ENCODE measurements around the gene EXOC6B.
"Not testable (repeated sequence)": the region's sequence is repeated elsewhere in the genome, so short reads cannot be mapped to it uniquely, and the experiment has no call there.

EXOC6B gene

DNA sequence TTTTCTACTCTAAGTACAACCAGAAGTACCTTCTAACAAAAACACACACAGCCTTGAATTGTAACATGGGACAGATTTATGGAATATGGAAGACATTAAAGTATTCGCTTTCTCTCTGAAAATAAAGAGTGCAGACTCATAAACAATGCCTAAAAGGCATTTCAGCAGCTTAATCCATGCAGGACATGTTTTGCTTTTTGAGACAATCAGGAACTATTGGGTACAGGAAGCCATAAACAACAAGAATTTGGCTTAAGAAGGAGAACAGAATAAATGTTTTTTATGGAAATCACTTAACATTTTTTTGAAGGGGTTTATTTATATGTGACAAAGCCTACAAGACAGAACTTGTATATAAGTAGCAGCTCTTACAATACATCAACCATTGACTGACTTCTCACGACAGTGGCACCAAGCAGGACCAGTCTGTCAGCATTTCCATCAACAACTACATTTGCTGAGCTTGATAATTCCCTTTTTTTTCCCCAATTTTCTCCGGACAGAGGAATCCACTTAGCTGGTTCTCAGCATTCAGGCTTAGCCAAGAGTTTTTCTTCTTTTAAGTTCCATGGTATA lies 140.1 kb downstream of the EXOC6B start:
- Mint-ChIP-seq H3K27me3 (no peaks in the 10 kb centered on the region), H3K4me1 (no peaks in the 10 kb centered on the region), H3K36me3 (no peaks in the 10 kb centered on the region), H3K9me3 (no peaks in the 10 kb centered on the region), H3K27ac (no peak overlapping the region), H3K4me3 (no peak overlapping the region)
- no peak for DNase-seq
- CTCF ChIA-PET, result no interaction called here

DNA sequence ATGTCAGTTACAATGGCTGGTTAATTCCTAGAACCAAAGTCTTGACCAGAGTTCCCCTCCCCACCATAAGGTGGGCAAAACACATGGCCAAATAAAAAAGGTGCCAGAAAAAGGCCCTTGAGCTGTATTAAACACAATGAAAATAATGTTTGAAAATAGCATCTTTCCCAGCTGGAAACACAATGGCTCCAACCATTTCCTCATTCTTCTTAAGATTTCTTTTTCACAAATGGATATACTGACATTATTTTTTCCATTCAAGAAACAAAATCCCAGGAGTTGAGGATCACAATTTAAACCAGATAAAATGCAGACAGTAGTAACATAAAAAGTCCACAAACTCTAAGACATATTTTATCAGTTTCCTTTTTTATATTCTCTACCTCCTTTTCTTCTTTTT lies 143.8 kb downstream of the EXOC6B start:
- Mint-ChIP-seq H3K9me3 (no peaks in the 10 kb centered on the region), H3K27me3 (no peaks in the 10 kb centered on the region), H3K36me3 (no peaks in the 10 kb centered on the region), H3K27ac (no peak overlapping the region), H3K4me1 (no peaks in the 10 kb centered on the region), H3K4me3 (no peak overlapping the region)
- CTCF ChIA-PET, result no interaction called here
- no peak for DNase-seq

DNA sequence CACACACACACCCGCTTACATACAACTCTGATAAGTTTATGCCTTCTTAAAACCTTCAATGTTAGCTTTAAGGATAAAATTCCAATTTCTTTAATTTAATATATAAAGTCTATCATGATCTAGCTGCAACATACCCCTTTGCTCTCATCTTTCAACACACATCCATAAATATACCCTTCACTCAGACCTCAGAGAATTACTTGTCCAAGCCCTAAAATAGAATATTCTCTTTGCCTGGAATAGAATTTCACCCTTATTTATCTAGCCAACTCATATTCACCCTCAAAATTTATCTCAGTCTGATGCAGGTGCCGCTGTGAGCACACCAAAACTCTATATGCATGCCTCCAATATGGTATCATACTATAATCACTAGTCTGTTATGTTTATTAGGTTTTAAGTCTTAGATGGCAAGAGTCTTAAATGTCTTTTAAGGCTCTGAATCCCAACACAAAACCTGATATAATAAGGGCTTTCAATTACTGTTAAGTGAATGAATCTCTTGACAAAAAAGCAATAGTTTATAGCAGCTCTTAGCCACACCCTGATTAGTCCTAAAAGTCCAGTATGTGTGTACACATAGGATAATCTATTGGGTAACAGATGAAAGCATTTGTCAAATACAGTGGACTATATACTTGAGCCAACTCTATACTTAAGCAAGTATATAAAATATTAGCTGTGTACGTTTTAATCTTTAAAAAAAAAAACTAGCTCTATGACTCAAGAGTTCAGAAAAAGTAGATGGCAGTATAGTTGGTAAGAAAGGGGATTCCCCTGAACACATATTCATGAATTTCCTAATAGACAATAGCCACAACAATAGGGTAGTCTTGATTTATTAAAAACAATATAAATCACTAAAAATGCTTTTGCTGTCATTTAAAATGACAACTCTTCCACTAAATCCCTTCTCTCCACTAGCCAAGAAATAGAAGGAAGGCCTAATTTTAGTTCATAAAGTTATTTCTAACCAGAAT lies 144.5 kb downstream of the EXOC6B start:
- Mint-ChIP-seq H3K36me3 (no peaks in the 10 kb centered on the region), H3K9me3 (no peaks in the 10 kb centered on the region)
- CTCF ChIA-PET, result interaction anchor here (0.6 kb wide), 1 partner anchor 391 kb away, joined by 3 read pairs; no protein-coding TSS in a partner anchor

DNA sequence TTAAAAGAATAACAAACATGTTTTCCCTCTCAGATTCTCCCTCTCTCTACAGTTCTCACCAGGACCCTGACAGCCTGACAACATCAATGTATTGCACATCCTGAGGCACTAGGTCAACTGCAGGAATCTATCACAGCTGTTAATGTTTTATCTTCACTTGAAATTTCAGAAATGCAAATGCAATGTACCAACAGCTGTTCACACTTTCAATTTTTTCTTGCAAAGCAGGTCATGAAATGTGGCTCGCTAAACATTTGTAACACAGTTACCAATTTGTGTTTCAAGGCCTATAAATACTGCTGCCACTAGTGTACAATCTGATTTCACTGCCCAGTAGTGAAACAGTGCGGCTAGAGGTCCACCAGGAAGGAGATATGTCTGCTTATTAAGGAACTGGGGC lies 147.8 kb downstream of the EXOC6B start:
- CTCF ChIA-PET, result no interaction called here
- no peak for DNase-seq

More for the DNA sequence above, 144.5 kb downstream of the EXOC6B start:
- H3K27me3 Mint-ChIP-seq, result no peaks in the 10 kb centered on the region
- no peaks in the 10 kb centered on the region for H3K4me1 Mint-ChIP-seq
- no peak overlapping the region for H3K4me3 Mint-ChIP-seq
- no peak for DNase-seq
- H3K27ac Mint-ChIP-seq, result no peak overlapping the region

DNA sequence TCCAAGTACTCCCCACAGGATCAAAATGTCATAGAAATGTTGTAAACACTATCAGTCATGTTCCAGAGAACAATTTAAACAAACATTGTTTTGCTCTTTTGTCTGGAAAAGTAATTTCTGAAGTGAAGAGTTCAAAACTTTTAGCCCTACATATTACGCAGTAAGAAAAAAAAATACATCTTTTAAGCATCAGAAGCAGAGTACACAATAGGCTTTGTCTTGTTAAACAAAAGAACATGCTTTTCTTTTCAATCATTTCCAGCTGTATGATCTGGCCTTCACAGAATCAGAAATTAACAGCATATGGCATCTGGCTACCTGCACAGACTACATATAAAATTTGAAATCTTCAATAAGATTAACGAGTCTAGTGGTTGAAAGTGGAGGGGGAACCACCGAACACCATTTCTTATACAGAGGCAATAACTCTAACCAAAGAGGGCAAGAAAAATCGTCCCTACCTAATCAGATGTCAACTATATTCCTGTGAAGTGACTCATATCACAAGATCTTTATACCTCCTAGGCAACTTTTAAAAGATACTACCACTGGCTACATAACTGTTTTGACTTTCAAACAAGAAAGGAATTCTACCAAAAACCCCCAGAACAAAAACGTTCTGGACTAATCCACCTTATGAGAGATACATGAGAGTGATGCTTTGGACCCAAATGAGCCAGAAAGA lies 149.3 kb downstream of the EXOC6B start:
- H3K4me1 Mint-ChIP-seq, result no peaks in the 10 kb centered on the region
- H3K36me3 Mint-ChIP-seq, result no peaks in the 10 kb centered on the region
- no peak for DNase-seq
- CTCF ChIA-PET, result no interaction called here
- H3K27ac Mint-ChIP-seq, result no peak overlapping the region
- no peak overlapping the region for H3K4me3 Mint-ChIP-seq
- H3K9me3 Mint-ChIP-seq, result no peaks in the 10 kb centered on the region
- H3K27me3 Mint-ChIP-seq, result no peaks in the 10 kb centered on the region

More for the DNA sequence above, 147.8 kb downstream of the EXOC6B start:
- Mint-ChIP-seq H3K27me3 (no peaks in the 10 kb centered on the region), H3K27ac (no peak overlapping the region), H3K4me3 (no peak overlapping the region), H3K9me3 (no peaks in the 10 kb centered on the region), H3K36me3 (no peaks in the 10 kb centered on the region), H3K4me1 (no peaks in the 10 kb centered on the region)

DNA sequence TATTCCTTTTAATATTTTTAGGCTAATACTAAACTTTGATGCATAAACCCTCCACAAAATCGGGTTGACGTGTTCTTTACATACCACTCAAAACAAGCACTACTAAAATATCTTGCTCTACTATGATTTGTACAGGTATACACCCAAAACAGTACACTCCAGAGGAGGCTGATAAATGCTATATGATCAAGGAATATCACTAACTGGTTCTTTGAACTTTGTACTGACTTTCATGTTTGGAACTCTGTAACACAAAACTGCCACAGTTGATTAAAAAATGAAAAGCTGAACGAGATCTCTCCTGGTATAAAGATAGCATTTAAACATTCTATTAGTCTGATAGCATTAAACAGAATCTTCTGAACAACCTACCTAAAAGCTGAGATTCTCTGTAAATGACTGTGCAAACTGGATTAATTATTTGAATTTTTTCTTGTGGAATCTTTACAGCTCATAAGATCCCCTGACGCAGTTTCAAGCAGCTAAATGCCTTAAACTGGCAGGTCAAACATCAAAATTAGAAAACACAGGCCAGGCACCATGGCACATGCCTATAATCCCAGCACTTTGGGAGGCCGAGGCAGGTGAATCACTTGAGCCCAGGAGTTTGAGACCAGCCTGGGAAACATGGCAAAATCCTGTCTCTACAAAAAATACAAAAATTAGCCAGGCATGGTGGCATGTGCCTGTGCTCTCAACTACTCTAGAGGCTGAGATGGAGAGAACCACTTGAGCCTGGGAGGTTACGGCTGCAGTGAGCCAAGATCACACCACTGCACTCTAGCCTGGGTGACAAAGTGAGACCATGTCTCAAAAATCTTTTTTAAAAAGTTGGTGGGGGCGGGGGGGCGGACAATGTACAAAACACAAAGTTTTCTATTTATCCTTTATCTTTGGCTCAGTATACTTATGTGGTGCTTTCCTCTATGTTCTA lies 150.6 kb downstream of the EXOC6B start:
- DNase-seq, result no peak
- no peak overlapping the region for H3K4me3 Mint-ChIP-seq
- no peaks in the 10 kb centered on the region for H3K9me3 Mint-ChIP-seq
- CTCF ChIA-PET, result no interaction called here
- H3K27ac Mint-ChIP-seq, result no peak overlapping the region
- H3K27me3 Mint-ChIP-seq, result no peaks in the 10 kb centered on the region
- no peaks in the 10 kb centered on the region for H3K4me1 Mint-ChIP-seq
- H3K36me3 Mint-ChIP-seq, result no peaks in the 10 kb centered on the region

DNA sequence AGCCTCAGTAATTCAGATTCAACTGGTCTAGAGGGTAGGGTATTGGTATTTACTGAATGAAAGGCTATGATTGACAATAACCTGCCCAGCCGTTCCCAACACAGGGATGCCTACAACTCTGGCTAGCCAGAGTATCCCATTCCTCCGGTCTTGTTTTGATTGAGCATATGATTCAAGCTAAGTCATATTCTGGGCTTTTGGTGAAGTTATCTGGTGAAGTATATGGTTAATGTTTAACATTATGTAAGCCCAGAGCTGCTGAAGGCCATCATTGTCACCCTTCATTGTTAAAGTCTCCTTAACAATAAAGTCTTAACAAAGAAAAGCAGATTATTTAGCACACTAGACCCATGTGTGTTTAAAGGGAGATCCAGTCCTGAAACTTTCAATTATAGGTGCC lies 152.6 kb downstream of the EXOC6B start:
- DNase-seq, result no peak
- H3K4me1 Mint-ChIP-seq, result no peaks in the 10 kb centered on the region
- no peak overlapping the region for H3K27ac Mint-ChIP-seq
- H3K36me3 Mint-ChIP-seq, result no peaks in the 10 kb centered on the region
- no peaks in the 10 kb centered on the region for H3K27me3 Mint-ChIP-seq
- H3K9me3 Mint-ChIP-seq, result no peaks in the 10 kb centered on the region
- H3K4me3 Mint-ChIP-seq, result no peak overlapping the region
- CTCF ChIA-PET, result no interaction called here

DNA sequence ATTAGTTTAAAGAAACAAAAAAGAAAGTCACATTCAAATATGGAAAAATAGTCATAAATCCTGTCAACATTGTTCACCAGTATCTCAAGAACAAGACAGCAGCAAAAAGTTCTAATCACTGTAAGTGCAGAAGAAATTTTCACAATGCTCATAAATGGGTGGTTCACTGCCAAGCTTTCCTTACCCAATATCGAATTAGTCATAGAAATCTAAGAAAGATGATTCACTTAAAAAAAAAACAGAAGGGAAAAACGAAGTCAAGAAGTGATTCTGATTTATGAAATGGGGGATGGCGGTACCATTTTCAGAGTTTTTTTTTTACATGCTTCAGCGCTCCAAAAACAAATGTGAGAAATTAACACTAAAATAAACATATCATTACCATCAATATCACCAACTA lies 156.7 kb downstream of the EXOC6B start:
- Mint-ChIP-seq H3K4me1 (no peaks in the 10 kb centered on the region), H3K9me3 (peaks cover 4% of the 10 kb centered on the region)
- no peak for DNase-seq

DNA sequence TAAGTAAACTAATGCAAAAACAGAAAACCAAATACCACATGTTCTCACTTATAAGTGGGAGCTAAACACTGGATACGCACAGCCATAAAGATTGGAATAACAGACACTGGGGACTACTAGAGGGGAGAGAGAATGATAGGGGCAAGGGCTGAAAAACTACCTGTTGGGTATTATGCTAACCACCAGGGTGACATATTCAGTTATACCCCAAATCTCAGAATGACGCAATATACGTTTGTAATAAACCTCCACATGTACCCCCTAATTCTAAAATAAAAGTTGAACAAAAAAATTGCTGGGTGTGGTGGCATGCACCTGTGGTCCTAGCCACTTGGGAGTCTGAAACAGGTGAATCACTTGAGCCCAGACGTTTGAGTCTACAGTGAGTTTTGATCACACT lies 157.2 kb downstream of the EXOC6B start:
- Mint-ChIP-seq H3K27ac (no peak overlapping the region), H3K4me1 (no peaks in the 10 kb centered on the region), H3K36me3 (no peaks in the 10 kb centered on the region), H3K9me3 (peaks cover 4% of the 10 kb centered on the region), H3K4me3 (no peak overlapping the region), H3K27me3 (no peaks in the 10 kb centered on the region)
- DNase-seq, result no peak
- CTCF ChIA-PET, result no interaction called here

More for the DNA sequence above, 156.7 kb downstream of the EXOC6B start:
- H3K27me3 Mint-ChIP-seq, result no peaks in the 10 kb centered on the region
- H3K36me3 Mint-ChIP-seq, result no peaks in the 10 kb centered on the region
- H3K4me3 Mint-ChIP-seq, result no peak overlapping the region
- H3K27ac Mint-ChIP-seq, result no peak overlapping the region
- CTCF ChIA-PET, result no interaction called here

DNA sequence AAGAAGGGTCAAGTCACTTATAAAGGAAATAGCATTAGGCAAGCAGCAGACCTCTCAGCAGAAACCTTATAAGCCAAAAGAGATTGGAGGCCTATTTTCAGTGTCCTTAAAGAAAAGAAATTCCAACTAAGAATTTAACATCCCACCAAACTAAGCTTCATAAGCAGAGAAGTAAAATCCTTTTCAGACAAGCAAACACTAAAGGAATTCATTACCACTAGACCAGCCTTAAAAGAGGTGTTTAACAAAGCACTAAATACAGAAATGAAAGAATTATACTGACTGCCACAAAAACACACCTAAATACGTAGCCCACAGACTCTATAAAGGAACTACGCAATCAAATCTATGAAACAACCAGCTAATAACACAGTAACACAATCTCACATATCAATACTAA lies 160.4 kb downstream of the EXOC6B start:
- DNase-seq, result no peak
- Mint-ChIP-seq H3K36me3 (no peaks in the 10 kb centered on the region), H3K27me3 (no peaks in the 10 kb centered on the region), H3K4me3 (no peak overlapping the region), H3K27ac (no peak overlapping the region), H3K4me1 (no peaks in the 10 kb centered on the region), H3K9me3 (peaks cover 4% of the 10 kb centered on the region)
- CTCF ChIA-PET, result no interaction called here

DNA sequence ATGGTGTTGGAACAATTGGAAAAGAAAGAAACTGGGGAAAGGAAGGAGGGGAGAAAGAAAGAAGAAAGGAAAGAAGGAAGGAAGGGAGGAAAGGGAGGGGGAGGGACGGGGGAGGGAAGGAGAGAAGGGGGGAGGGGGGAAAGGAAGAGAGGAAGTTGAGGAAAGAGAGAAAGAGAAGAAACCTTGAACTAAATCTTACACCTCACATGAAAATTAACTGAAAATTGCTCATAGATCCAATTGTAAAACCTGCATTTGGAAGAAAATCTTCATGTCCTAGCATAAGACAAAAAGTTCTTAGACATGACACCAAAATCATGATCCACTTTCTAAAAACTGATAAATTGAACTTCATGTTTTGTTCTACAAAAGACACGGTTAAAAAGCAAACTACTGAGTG lies 163.8 kb downstream of the EXOC6B start:
- H3K4me1 Mint-ChIP-seq, result no peaks in the 10 kb centered on the region

DNA sequence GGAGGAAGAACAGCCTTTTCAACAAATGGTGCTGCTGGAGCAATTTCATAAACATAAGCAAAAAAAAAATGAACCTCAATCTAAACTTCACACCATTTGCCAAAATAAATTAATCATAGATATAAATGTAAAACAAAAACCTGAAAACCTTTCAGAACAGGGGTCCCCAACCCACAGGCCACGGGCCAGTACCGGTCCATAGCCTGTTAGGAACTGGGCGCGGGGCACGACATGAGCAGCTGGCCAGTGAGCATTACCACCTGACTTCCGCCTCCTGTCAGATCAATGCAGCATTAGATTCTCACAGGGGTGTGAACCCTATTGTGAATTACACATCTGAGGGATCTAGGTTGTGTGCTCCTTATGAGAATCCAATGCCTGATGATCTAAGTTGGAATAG lies 176.0 kb downstream of the EXOC6B start:
- no peaks in the 10 kb centered on the region for H3K36me3 Mint-ChIP-seq
- no peak for DNase-seq
- no peak overlapping the region for H3K4me3 Mint-ChIP-seq
- no peaks in the 10 kb centered on the region for H3K27me3 Mint-ChIP-seq
- H3K27ac Mint-ChIP-seq, result no peak overlapping the region
- CTCF ChIA-PET, result no interaction called here
- peaks cover 20% of the 10 kb centered on the region for H3K9me3 Mint-ChIP-seq
- H3K4me1 Mint-ChIP-seq, result no peaks in the 10 kb centered on the region

More for the DNA sequence above, 163.8 kb downstream of the EXOC6B start:
- CTCF ChIA-PET, result no interaction called here
- no peak for DNase-seq
- Mint-ChIP-seq H3K36me3 (no peaks in the 10 kb centered on the region), H3K27me3 (no peaks in the 10 kb centered on the region), H3K4me3 (no peak overlapping the region), H3K27ac (no peak overlapping the region), H3K9me3 (peaks cover 4% of the 10 kb centered on the region)

DNA sequence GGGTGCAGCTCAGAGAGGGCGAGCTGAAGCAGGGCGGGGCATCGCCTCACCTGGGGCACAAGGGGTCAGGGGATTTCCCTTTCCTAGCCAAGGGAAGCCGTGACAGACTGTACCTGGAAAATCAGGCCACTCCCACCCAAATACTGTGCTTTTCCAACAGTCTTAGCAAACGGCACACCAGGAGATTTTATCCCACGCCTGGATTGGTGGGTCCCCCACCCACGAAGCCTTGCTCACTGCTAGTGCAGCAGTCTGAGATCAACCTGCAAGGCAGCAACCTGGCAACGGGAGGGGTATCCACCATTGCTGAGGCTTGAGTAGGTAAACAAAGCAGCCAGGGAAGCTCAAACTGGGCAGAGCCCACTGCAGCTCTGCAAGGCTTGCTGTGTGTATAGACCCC lies 184.6 kb downstream of the EXOC6B start:
- H3K4me3 Mint-ChIP-seq, H3K36me3 Mint-ChIP-seq, DNase-seq, H3K27ac Mint-ChIP-seq, H3K27me3 Mint-ChIP-seq, H3K4me1 Mint-ChIP-seq, CTCF ChIA-PET: not testable (repeated sequence)
- peaks cover 16% of the 10 kb centered on the region for H3K9me3 Mint-ChIP-seq

Measured in activated naive CD4-positive, alpha-beta T cell treated with anti-CD3 and anti-CD28 coated beads, Interleukin-2, amount 10 ng/mL, durations not matched to agents 7 days and 5 days (primary cell).